ENCODE measurements around the gene CCDC117.

DNA sequence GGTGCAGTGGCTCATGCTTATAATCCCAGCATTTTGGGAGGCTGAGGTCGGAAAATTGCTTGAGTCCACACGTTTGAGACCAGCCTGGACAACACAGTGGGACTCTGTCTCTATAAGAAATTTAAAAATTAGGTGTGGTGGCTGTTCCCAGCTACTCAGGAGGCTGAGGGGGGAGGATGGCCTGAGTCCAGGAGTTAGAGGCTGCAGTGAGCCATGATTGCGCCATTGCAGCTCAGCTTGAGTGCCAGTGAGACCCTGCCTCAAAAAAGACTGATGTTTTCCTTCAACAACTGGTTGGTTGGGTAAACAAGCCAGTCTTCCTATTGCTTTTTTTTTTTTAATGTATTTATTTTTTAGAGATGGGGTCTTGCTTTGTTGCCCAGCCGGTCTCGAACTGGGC is 18.6 kb downstream of the CCDC117 start:
- TF ChIP-seq, protein P1, sequence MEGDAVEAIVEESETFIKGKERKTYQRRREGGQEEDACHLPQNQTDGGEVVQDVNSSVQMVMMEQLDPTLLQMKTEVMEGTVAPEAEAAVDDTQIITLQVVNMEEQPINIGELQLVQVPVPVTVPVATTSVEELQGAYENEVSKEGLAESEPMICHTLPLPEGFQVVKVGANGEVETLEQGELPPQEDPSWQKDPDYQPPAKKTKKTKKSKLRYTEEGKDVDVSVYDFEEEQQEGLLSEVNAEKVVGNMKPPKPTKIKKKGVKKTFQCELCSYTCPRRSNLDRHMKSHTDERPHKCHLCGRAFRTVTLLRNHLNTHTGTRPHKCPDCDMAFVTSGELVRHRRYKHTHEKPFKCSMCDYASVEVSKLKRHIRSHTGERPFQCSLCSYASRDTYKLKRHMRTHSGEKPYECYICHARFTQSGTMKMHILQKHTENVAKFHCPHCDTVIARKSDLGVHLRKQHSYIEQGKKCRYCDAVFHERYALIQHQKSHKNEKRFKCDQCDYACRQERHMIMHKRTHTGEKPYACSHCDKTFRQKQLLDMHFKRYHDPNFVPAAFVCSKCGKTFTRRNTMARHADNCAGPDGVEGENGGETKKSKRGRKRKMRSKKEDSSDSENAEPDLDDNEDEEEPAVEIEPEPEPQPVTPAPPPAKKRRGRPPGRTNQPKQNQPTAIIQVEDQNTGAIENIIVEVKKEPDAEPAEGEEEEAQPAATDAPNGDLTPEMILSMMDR (conservative IDR thresholded peaks at IDR 0.05; ENCODE audit: low read depth, low read length): no peak
- no peak for TF ChIP-seq EZH2 (IDR thresholded peaks at IDR 0.05; ENCODE audit: borderline replicate concordance, low read depth, low read length, poor library complexity, severe bottlenecking)
